Measurements from ENCODE around the gene NXF2.
"Not testable (repeated sequence)": the region's sequence is repeated elsewhere in the genome, so short reads cannot be mapped to it uniquely, and the experiment has no call there.

NXF2 gene

GRCh38 chrX:102246893-102247292 lies at the start of gene NXF2:
Gene NXF2, plus strand, starts transcription at chrX:102247167. Its CDS starts 59,912 bp downstream, at chrX:102307079.
- DNase-seq; H3K27me3 Mint-ChIP-seq; H3K4me1 Mint-ChIP-seq (ENCODE audit: low read depth); H3K36me3 Mint-ChIP-seq (ENCODE audit: low read depth); H3K4me3 Mint-ChIP-seq; H3K9me3 Mint-ChIP-seq; H3K27ac Mint-ChIP-seq: not testable (repeated sequence)

- H3K27me3 Mint-ChIP-seq; DNase-seq; H3K36me3 Mint-ChIP-seq (ENCODE audit: low read depth); H3K4me3 Mint-ChIP-seq; H3K27ac Mint-ChIP-seq; H3K9me3 Mint-ChIP-seq; H3K4me1 Mint-ChIP-seq (ENCODE audit: low read depth): not testable (repeated sequence)
These were observed 39.0 kb upstream of the NXF2 start for GRCh38 chrX:102207940-102208339.

GRCh38 chrX:102214986-102215385 lies 32.0 kb upstream of the NXF2 start, which contains the start of gene TCP11X1:
Gene TCP11X1, plus strand, starts transcription at chrX:102215301.
- H3K4me3 Mint-ChIP-seq; DNase-seq; H3K4me1 Mint-ChIP-seq (ENCODE audit: low read depth); H3K27ac Mint-ChIP-seq; H3K36me3 Mint-ChIP-seq (ENCODE audit: low read depth); H3K9me3 Mint-ChIP-seq; H3K27me3 Mint-ChIP-seq: not testable (repeated sequence)

- H3K36me3 Mint-ChIP-seq (ENCODE audit: low read depth); H3K27me3 Mint-ChIP-seq; H3K27ac Mint-ChIP-seq; H3K4me1 Mint-ChIP-seq (ENCODE audit: low read depth); DNase-seq; H3K9me3 Mint-ChIP-seq; H3K4me3 Mint-ChIP-seq: not testable (repeated sequence)
These were observed 30.5 kb upstream of the NXF2 start for GRCh38 chrX:102216497-102216896.

GRCh38 chrX:102235678-102236077 lies 11.3 kb upstream of the NXF2 start:
- H3K27ac Mint-ChIP-seq; DNase-seq; H3K36me3 Mint-ChIP-seq (ENCODE audit: low read depth); H3K9me3 Mint-ChIP-seq; H3K4me1 Mint-ChIP-seq (ENCODE audit: low read depth); H3K27me3 Mint-ChIP-seq; H3K4me3 Mint-ChIP-seq: not testable (repeated sequence)

- not testable (repeated sequence) for H3K9me3 Mint-ChIP-seq; H3K4me1 Mint-ChIP-seq (ENCODE audit: low read depth); H3K27me3 Mint-ChIP-seq; H3K27ac Mint-ChIP-seq; DNase-seq; H3K36me3 Mint-ChIP-seq (ENCODE audit: low read depth); H3K4me3 Mint-ChIP-seq
These were observed 6.7 kb upstream of the NXF2 start for GRCh38 chrX:102240265-102240664.

- H3K36me3 Mint-ChIP-seq (ENCODE audit: low read depth); H3K4me3 Mint-ChIP-seq; H3K27ac Mint-ChIP-seq; H3K9me3 Mint-ChIP-seq; DNase-seq; H3K27me3 Mint-ChIP-seq; H3K4me1 Mint-ChIP-seq (ENCODE audit: low read depth): not testable (repeated sequence)
These were observed 25.3 kb downstream of the NXF2 start for GRCh38 chrX:102272231-102272630.

- no peak overlapping the region for H3K4me3 Mint-ChIP-seq
- H3K36me3 Mint-ChIP-seq (ENCODE audit: low read depth): no peaks in the 10 kb centered on the region
- no peaks in the 10 kb centered on the region for H3K4me1 Mint-ChIP-seq (ENCODE audit: low read depth)
- peaks cover 12% of the 10 kb centered on the region for H3K27me3 Mint-ChIP-seq
- no peaks in the 10 kb centered on the region for H3K9me3 Mint-ChIP-seq
- no peak for DNase-seq
- H3K27ac Mint-ChIP-seq: no peak overlapping the region
These were observed 91.2 kb downstream of the NXF2 start for GRCh38 chrX:102338162-102338561.

- H3K27ac Mint-ChIP-seq: no peak overlapping the region
- no peaks in the 10 kb centered on the region for H3K9me3 Mint-ChIP-seq
- H3K36me3 Mint-ChIP-seq (ENCODE audit: low read depth): no peaks in the 10 kb centered on the region
- peaks cover 15% of the 10 kb centered on the region for H3K27me3 Mint-ChIP-seq
- DNase-seq: peak; percentile 21
- no peak overlapping the region for H3K4me3 Mint-ChIP-seq
- no peaks in the 10 kb centered on the region for H3K4me1 Mint-ChIP-seq (ENCODE audit: low read depth)
These were observed 92.6 kb downstream of the NXF2 start for GRCh38 chrX:102339312-102340298.

- Mint-ChIP-seq H3K4me3 (no peak overlapping the region), H3K27ac (no peak overlapping the region)
These were observed 94.9 kb downstream of the NXF2 start for GRCh38 chrX:102341867-102342266.

GRCh38 chrX:102345916-102346315 lies 98.9 kb downstream of the NXF2 start:
- H3K36me3 Mint-ChIP-seq (ENCODE audit: low read depth): no peaks in the 10 kb centered on the region
- no peaks in the 10 kb centered on the region for H3K9me3 Mint-ChIP-seq
- H3K4me3 Mint-ChIP-seq: no peak overlapping the region
- no peak overlapping the region for H3K27ac Mint-ChIP-seq
- H3K4me1 Mint-ChIP-seq (ENCODE audit: low read depth): no peaks in the 10 kb centered on the region
- DNase-seq: peak; percentile 75
- H3K27me3 Mint-ChIP-seq: peaks cover 35% of the 10 kb centered on the region

More at GRCh38 chrX:102341867-102342266, 94.9 kb downstream of the NXF2 start:
- no peak for DNase-seq
- Mint-ChIP-seq H3K36me3 (ENCODE audit: low read depth) (no peaks in the 10 kb centered on the region), H3K9me3 (no peaks in the 10 kb centered on the region), H3K4me1 (ENCODE audit: low read depth) (no peaks in the 10 kb centered on the region), H3K27me3 (peaks cover 29% of the 10 kb centered on the region)

Data from activated T-cell treated with anti-CD3 and anti-CD28 coated beads, Interleukin-2, amount 50 U/mL, for 24 hours (primary cell).